RWPE1 (cell line): ENCODE data around the gene SUN2.

Source experiments
- CTCF ChIA-PET: fragments of 350-600 bp; sonication (Branson Sonifier 250); formaldehyde crosslinking; extraction: SDS; loops from one replicate; lab custom pipeline; 2021; lab: Yijun Ruan, JAX
- POLR2A ChIA-PET: fragments of 400-600 bp; formaldehyde crosslinking; extraction: SDS; loops from one replicate; lab custom pipeline; 2020; ENCODE audit warnings: antibody characterized with exemption; ENCODE audit not compliant: low non-redundant PET; lab: Yijun Ruan, JAX
- DNase-seq: peaks from one replicate; pipeline ENCODE4 v3.0.0; 2012; ENCODE audit warnings: low spot score
- H3K27ac ChIP-seq: fragments of 450-650 bp; 2 replicates; pipeline ENCODE4 v1.5.1; 2017
- CTCF ChIP-seq: fragments of 450-650 bp; conservative IDR thresholded peaks from 2 replicates; pipeline ENCODE4 v1.5.1; 2017; ENCODE audit warnings: low read depth, mild to moderate bottlenecking

Gene SUN2

GRCh38 chr22:38761202-38762162 is 5.7 kb upstream of the SUN2 start:
- peak overlapping the region; percentile 30 for H3K27ac ChIP-seq
- ChIA-PET CTCF (no interaction called here), POLR2A (no interaction called here)
- no peak for TF ChIP-seq CTCF
- DNase-seq = no peak

DNA sequence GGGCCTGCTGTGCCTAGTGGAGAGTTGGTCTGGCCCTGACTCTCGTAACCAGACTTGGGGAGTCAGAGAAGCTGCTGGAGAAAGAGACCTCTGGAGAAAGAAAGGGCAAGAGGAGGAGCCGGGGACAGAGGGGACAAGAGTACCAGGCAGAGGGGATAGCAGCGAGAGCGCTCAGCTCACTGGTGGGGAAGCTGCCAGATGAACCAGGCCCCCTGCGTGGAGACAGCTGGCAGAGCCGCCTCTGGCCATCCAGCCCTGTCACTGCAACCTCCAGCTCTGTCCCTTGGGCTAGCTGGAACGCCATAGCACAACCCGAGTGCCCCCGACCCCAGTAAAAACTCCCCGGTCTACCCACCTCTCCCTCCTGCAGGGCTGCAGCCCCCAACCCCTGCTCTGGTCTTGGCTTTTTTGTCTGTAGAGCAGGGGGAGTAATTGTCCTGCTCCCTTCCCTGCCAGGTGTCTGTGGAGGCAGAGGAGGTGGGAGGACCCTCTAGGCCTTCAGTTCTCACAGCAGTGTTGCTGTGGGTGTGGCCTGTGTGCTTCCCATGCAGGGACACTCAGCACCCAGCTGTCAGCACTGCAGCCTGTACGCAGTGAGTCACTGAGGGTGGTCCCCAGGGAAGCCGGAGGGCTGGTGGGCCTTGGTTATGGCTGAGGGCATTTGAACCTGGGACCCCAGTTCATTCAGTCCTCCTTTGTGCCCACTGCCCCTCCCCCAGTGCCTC is 4.8 kb upstream of the SUN2 start:
- no peak overlapping the region; the same call in 1 of the 2 replicates for H3K27ac ChIP-seq

GRCh38 chr22:38759005-38759404 is 3.2 kb upstream of the SUN2 start:
- peak overlapping the region; percentile 11; the same call in 1 of the 2 replicates for H3K27ac ChIP-seq
- ChIA-PET CTCF (no interaction called here), POLR2A (interaction anchor here (1.0 kb wide), 1 partner anchor 75 kb away, joined by 3 read pairs; no protein-coding TSS in a partner anchor)
- no peak for TF ChIP-seq CTCF
- DNase-seq = no peak

More for the DNA sequence above, 4.8 kb upstream of the SUN2 start:
- CTCF ChIA-PET = no interaction called here
- no peak for TF ChIP-seq CTCF
- POLR2A ChIA-PET = no interaction called here
- no peak for DNase-seq

DNA sequence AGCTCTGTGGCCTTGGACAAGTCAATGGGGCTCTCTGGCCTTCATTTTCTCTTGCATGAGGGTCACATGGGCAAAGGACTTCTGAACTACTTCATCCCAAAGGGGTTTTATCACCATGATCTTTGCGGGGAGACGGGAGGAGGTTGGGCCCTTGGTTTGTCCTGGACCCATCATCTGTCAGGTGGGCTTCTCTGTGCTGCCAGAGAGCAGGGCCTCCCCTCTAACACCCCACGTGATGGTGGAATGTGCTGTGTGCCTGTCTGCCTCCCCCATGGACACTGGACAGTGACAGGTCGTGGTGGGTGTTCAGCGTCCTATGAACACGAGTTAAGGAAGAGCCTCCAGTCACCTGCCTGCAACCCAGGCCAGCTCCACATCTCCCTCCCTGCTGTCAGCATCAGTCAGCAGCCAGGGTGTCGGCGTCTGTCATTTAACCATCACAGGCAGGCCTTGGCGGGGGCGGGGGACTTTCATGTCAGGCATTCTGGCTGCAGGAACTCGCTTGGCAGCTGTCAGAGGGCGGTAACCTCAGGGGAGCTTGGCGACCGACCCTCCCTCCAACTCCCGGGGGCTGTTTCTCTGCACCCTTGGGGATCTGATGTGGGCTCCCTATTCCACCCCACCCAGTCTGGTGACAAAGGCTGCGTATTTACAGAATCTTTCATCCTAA is 2.6 kb upstream of the SUN2 start:
- CTCF ChIA-PET = interaction anchor here (0.5 kb wide), 1 partner anchor 105 kb away, joined by 3 read pairs; no protein-coding TSS in a partner anchor
- no peak for DNase-seq
- POLR2A ChIA-PET = interaction anchor here (0.6 to 1.0 kb wide), 3 partner anchors 53 to 85 kb away, joined by 3 to 8 read pairs (median 3); partner anchors contain the start of gene GTPBP1
- peak overlapping the region; percentile 11; the same call in 1 of the 2 replicates for H3K27ac ChIP-seq
- TF ChIP-seq CTCF = no peak

DNA sequence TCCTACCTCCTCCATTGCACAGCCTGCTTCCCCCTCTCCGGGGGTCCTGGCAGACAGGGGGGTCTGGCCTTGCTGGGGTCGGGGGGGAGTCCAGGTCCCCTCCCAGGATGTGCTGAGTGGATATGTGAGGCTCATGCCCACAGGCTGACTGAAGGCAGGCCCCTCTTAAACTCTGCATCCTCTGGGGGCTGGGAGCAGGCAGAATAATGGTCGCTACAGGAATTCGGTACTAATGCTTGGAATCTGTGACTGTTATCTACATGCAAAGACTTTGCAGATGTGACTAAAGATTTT is 1.6 kb upstream of the SUN2 start:
- CTCF ChIA-PET = no interaction called here
- no peak for DNase-seq
- POLR2A ChIA-PET = no interaction called here
- H3K27ac ChIP-seq = peak overlapping the region; percentile 99
- no peak for TF ChIP-seq CTCF
